Temporal lobe (tissue), 2 donors: ENCODE data around the gene CSF3R. TPM values are rescaled to one million over a fixed set of nuclear protein-coding genes. Genes with fewer than 3 reads are reported as not detected.

Source experiments
- small RNA-seq: library from RNA; depleted of rRNA; stranded (forward); fragments of <200 nt; gene quantifications from one replicate; pipeline ENCODE3, GENCODE V24; 2014; ENCODE audit warnings: low replicate concordance
- total RNA-seq: library from RNA; depleted of rRNA; stranded (reverse); fragments of >200 nt; gene quantifications from one replicate; pipeline ENCODE4 v1.2.3, GENCODE V29; 2014

Gene CSF3R
- total RNA-seq, 1 donor from 2014 or later, result 2.0 TPM

Small RNA genes lying within 50 kb of the gene (small RNA-seq; reads per million reads assigned to genes)
- gene SNORA63C, result 0.86 reads per million, percentile 70 among the genes with 10 or more reads in this experiment

Other genes with a start within 250 kb of the CSF3R start
- 1.7 TPM for gene SH3D21, start 176.5 kb downstream of the CSF3R start, total RNA-seq
- gene EVA1B, start 159.3 kb downstream of the CSF3R start, total RNA-seq, result 3.7 TPM
- 8.4 TPM for gene STK40, start 97.0 kb downstream of the CSF3R start, total RNA-seq
- 7.4 TPM for gene LSM10, start 85.0 kb downstream of the CSF3R start, total RNA-seq
- 12.8 TPM for gene OSCP1, start 32.5 kb downstream of the CSF3R start, total RNA-seq
- 10.8 TPM for gene MRPS15, start 18.5 kb downstream of the CSF3R start, total RNA-seq